SHP77 treated with DMSO at 0.1 percent for 48 hours (cell line): ENCODE results near the gene PTGES3L.
"Not testable (repeated sequence)": the region's sequence is repeated elsewhere in the genome, so short reads cannot be mapped to it uniquely, and the experiment has no call there.

Experiments used
- DNase-seq: peaks from one replicate; lab custom pipeline; 2025; lab: John Stamatoyannopoulos, UW

Gene PTGES3L

DNA sequence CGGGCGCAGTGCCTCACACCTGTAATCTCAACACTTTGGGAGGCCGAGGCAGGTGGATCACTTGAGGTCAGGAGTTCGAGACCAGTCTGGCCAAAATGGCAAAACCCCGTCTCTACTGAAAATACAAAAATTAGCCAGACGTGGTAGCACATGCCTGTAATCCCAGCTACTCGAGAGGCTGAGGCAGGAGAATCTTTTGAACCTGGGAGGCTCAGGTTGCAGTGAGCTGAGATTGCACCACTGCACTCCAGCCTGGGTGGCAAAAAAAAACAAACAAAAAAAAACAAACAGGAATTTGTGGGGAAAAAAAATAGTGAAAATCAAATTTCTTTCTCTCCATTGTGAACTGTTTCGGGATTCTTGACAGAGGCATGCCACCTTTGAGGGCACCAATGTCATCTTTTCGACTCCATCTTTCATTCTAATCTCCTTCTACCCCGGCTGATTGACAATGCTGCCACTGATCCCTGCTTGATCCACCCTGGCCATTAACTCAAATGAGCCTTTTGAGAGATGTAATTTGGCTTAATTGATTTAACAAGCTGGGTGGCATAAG lies 60.3 kb downstream of the PTGES3L start:
- DNase-seq: not testable (repeated sequence)

- peak; percentile 88 for DNase-seq
Measured at GRCh38 chr17:42918902-42919521, 60.9 kb downstream of the PTGES3L start.
